Measurements from ENCODE around the gene BCHE.

DNA sequence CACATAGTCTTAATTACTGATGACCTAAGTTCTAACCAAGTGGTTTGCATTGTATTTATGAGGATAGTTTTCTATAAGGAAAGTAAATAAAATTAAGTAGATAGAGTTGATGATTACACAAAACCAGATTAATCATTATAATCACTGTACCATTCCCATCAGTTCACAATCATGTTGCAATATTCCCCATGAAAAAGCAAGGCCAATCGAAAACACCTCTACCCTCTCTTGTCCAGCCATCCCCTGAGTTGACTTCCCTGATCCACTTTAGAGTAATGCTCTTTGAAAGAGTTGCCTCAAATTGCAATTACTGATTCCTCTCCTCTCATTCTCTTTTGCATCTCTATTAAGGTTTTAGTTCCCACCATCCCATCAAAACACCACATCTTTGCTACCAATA lies 21.0 kb downstream of the BCHE start:
- TF ChIP-seq RAD21 (IDR thresholded peaks at IDR 0.05; ENCODE audit: low read depth) (no peak), CREB1 (IDR thresholded peaks at IDR 0.05; ENCODE audit: low read depth) (no peak), TCF12 (IDR thresholded peaks at IDR 0.05; ENCODE audit: low read depth) (no peak), FOXM1 (IDR thresholded peaks at IDR 0.05; ENCODE audit: borderline replicate concordance, low read depth) (no peak), ZBTB7A (IDR thresholded peaks at IDR 0.05; ENCODE audit: low read depth) (no peak), TAF1 (IDR thresholded peaks at IDR 0.05; ENCODE audit: low read depth) (no peak), EP300 (IDR thresholded peaks at IDR 0.05; ENCODE audit: borderline replicate concordance) (no peak)
- TF ChIP-seq, protein P1, sequence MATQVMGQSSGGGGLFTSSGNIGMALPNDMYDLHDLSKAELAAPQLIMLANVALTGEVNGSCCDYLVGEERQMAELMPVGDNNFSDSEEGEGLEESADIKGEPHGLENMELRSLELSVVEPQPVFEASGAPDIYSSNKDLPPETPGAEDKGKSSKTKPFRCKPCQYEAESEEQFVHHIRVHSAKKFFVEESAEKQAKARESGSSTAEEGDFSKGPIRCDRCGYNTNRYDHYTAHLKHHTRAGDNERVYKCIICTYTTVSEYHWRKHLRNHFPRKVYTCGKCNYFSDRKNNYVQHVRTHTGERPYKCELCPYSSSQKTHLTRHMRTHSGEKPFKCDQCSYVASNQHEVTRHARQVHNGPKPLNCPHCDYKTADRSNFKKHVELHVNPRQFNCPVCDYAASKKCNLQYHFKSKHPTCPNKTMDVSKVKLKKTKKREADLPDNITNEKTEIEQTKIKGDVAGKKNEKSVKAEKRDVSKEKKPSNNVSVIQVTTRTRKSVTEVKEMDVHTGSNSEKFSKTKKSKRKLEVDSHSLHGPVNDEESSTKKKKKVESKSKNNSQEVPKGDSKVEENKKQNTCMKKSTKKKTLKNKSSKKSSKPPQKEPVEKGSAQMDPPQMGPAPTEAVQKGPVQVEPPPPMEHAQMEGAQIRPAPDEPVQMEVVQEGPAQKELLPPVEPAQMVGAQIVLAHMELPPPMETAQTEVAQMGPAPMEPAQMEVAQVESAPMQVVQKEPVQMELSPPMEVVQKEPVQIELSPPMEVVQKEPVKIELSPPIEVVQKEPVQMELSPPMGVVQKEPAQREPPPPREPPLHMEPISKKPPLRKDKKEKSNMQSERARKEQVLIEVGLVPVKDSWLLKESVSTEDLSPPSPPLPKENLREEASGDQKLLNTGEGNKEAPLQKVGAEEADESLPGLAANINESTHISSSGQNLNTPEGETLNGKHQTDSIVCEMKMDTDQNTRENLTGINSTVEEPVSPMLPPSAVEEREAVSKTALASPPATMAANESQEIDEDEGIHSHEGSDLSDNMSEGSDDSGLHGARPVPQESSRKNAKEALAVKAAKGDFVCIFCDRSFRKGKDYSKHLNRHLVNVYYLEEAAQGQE (IDR thresholded peaks at IDR 0.05; ENCODE audit: low read depth), result no peak
- TF ChIP-seq, protein P2, sequence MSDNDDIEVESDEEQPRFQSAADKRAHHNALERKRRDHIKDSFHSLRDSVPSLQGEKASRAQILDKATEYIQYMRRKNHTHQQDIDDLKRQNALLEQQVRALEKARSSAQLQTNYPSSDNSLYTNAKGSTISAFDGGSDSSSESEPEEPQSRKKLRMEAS (IDR thresholded peaks at IDR 0.05), result no peak

Data from Ishikawa (cell line).